HEK293 (cell line): ENCODE results near the gene RUFY1.
A peak's percentile ranks its signal among the peaks of the same experiment; 100 is the strongest.
"Not testable (repeated sequence)": the region's sequence is repeated elsewhere in the genome, so short reads cannot be mapped to it uniquely, and the experiment has no call there.

ENCODE experiments used
- CTCF ChIP-seq: fragments of 450-650 bp; formaldehyde crosslinking; IDR thresholded peaks from 2 replicates; pipeline ENCODE4 v1.5.1; 2016; ENCODE audit warnings: missing biosample characterization, missing genetic modification characterization
- SP2 ChIP-seq: fragments of 450-650 bp; formaldehyde crosslinking; IDR thresholded peaks from 2 replicates; pipeline ENCODE4 v1.5.1; 2016; ENCODE audit warnings: missing biosample characterization, missing genetic modification characterization
- TCF7L2 ChIP-seq: IDR thresholded peaks from 2 replicates; pipeline ENCODE4 v1.6.1; 2011; ENCODE audit warnings: low read depth, mild to moderate bottlenecking, inconsistent platforms, low read length, moderate library complexity, borderline replicate concordance
- ZBTB1 ChIP-seq: fragments of 450-650 bp; formaldehyde crosslinking; IDR thresholded peaks from 2 replicates; pipeline ENCODE4 v1.5.1; 2016; ENCODE audit warnings: missing biosample characterization, missing genetic modification characterization
- ZBTB21 ChIP-seq: fragments of 450-650 bp; formaldehyde crosslinking; IDR thresholded peaks from 2 replicates; pipeline ENCODE4 v1.5.1; 2017; ENCODE audit warnings: missing biosample characterization, missing genetic modification characterization
- ZNF114 ChIP-seq: fragments of 450-650 bp; formaldehyde crosslinking; IDR thresholded peaks from 2 replicates; pipeline ENCODE4 v1.5.0; 2017; ENCODE audit warnings: missing biosample characterization, missing genetic modification characterization
- ZNF140 ChIP-seq: fragments of 450-650 bp; formaldehyde crosslinking; IDR thresholded peaks from 2 replicates; pipeline ENCODE4 v1.5.1; 2016; ENCODE audit warnings: missing biosample characterization, missing genetic modification characterization
- ZNF155 ChIP-seq: fragments of 450-650 bp; formaldehyde crosslinking; IDR thresholded peaks from 2 replicates; pipeline ENCODE4 v1.5.1; 2016; ENCODE audit warnings: missing biosample characterization, missing genetic modification characterization
- ZNF184 ChIP-seq: fragments of 450-650 bp; IDR thresholded peaks from 2 replicates; pipeline ENCODE4 v1.5.1; 2018; ENCODE audit warnings: missing biosample characterization, mild to moderate bottlenecking, missing genetic modification characterization
- ZNF221 ChIP-seq: fragments of 450-650 bp; formaldehyde crosslinking; IDR thresholded peaks from 2 replicates; pipeline ENCODE4 v1.5.1; 2017; ENCODE audit warnings: missing biosample characterization, missing genetic modification characterization, borderline replicate concordance
- ZNF24 ChIP-seq: fragments of 450-650 bp; formaldehyde crosslinking; IDR thresholded peaks from 2 replicates; pipeline ENCODE4 v1.5.1; 2016; ENCODE audit warnings: missing biosample characterization, missing genetic modification characterization
- TF ChIP-seq, protein P1 (sequence below): fragments of 450-650 bp; formaldehyde crosslinking; IDR thresholded peaks from 2 replicates; pipeline ENCODE4 v1.5.1; 2016; ENCODE audit warnings: missing biosample characterization, missing genetic modification characterization

- not testable (repeated sequence) for TF ChIP-seq ZNF155 (tag by site-specific recombination); ZNF221 (tag by site-specific recombination); ZBTB21 (tag by site-specific recombination); TCF7L2; ZNF24 (tag by site-specific recombination); ZBTB1; ZNF114 (tag by site-specific recombination); SP2 (tag by site-specific recombination); ZNF140 (tag by site-specific recombination); ZNF184 (tag by site-specific recombination)
- TF ChIP-seq CTCF (tag by site-specific recombination), result peak; percentile 58; the same call in 1 of the 2 replicates
- TF ChIP-seq, protein P1, sequence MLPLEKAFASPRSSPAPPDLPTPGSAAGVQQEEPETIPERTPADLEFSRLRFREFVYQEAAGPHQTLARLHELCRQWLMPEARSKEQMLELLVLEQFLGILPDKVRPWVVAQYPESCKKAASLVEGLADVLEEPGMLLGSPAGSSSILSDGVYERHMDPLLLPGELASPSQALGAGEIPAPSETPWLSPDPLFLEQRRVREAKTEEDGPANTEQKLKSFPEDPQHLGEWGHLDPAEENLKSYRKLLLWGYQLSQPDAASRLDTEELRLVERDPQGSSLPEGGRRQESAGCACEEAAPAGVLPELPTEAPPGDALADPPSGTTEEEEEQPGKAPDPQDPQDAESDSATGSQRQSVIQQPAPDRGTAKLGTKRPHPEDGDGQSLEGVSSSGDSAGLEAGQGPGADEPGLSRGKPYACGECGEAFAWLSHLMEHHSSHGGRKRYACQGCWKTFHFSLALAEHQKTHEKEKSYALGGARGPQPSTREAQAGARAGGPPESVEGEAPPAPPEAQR (tag by site-specific recombination), result not testable (repeated sequence)
These were observed 8.0 kb downstream of the RUFY1 start for GRCh38 chr5:179558261-179558799.
